GM12891 (cell line): ENCODE results near the gene COL4A2.

ENCODE experiments used
- PAX5 ChIP-seq: IDR thresholded peaks from 2 replicates; pipeline ENCODE4 v1.6.1; 2011; ENCODE audit warnings: low read length, moderate library complexity, mild to moderate bottlenecking; ENCODE audit not compliant: insufficient read depth, severe bottlenecking
- POLR2A ChIP-seq: IDR thresholded peaks from 2 replicates; pipeline ENCODE4 v1.6.1; 2011; ENCODE audit warnings: low read depth, low read length, control low read depth
- POLR2AphosphoS5 ChIP-seq: IDR thresholded peaks from 2 replicates; pipeline ENCODE4 v1.6.1; 2011; ENCODE audit warnings: low read depth, low read length, control low read depth
- SPI1 ChIP-seq: IDR thresholded peaks from 2 replicates; pipeline ENCODE4 v1.6.1; 2011; ENCODE audit warnings: low read depth, low read length, control low read depth
- TAF1 ChIP-seq: IDR thresholded peaks from 2 replicates; pipeline ENCODE4 v1.6.1; 2011; ENCODE audit warnings: low read depth, low read length, control low read depth

GRCh38 chr13:110329258-110329657, 22.2 kb downstream of the COL4A2 start:
- TF ChIP-seq POLR2A (no peak), POLR2AphosphoS5 (no peak), TAF1 (no peak), SPI1 (no peak), PAX5 (no peak)
